Psoas muscle (tissue), 8 donors: ENCODE measurements around the gene MSH3. TPM values are rescaled to one million over a fixed set of nuclear protein-coding genes. Genes with fewer than 3 reads are reported as not detected.

Experiments
- ATAC-seq, 4 donors: fragments of 200-7000 bp; cut with Tn5 transposase; one replicate each; pipeline ENCODE4 v1.9.1; 2020; ENCODE audit warnings: moderate library complexity in 3 of 4, mild to moderate bottlenecking in 2 of 4
- DNase-seq, 2 donors: peaks; one replicate each; pipeline ENCODE4 v3.0.0-alpha.2; 2020
- H3K27ac ChIP-seq: fragments of 200-600 bp; one replicate; pipeline ENCODE4 v1.8.0; 2022
- H3K27me3 ChIP-seq, 3 donors: fragments of 200-600 bp in 1 of 3; one replicate each; pipeline versions ENCODE4 v1.6.1 to v1.8.0; 2013 to 2022; ENCODE audit warnings: low read length in 2 of 3, mild to moderate bottlenecking in 2 of 3, moderate library complexity in 1 of 3; ENCODE audit not compliant: insufficient read depth in 3 of 3
- H3K36me3 ChIP-seq, 2 donors: fragments of 200-600 bp in 1 of 2; one replicate each; pipeline versions ENCODE4 v1.6.1 to v1.8.0; 2013 to 2022; ENCODE audit warnings: low read depth in 1 of 2, mild to moderate bottlenecking in 1 of 2, moderate library complexity in 1 of 2; ENCODE audit not compliant: insufficient read depth in 1 of 2
- H3K4me1 ChIP-seq: fragments of 200-600 bp; one replicate; pipeline ENCODE4 v1.8.0; 2022
- H3K4me3 ChIP-seq: fragments of 200-600 bp; one replicate; pipeline ENCODE4 v1.8.0; 2022; ENCODE audit warnings: mild to moderate bottlenecking
- H3K9me3 ChIP-seq: fragments of 200-600 bp; one replicate; pipeline ENCODE4 v1.8.0; 2022
- CTCF ChIP-seq: fragments of 200-600 bp; IDR thresholded peaks from one replicate; pipeline ENCODE4 v1.8.0; 2022; ENCODE audit warnings: antibody characterized with exemption
- WGBS, 3 donors: extraction: QIAGEN DNeasy Blood & Tissue Kit; methylation state at CpG; one replicate each; pipeline versions ENCODE4 v1.1.6 to v1.1.7; 2013; 5-methylcytosine and 5-hydroxymethylcytosine counted together
- intact Hi-C, 2 donors: fragments of 100-400 bp; cut with DNase I; formaldehyde crosslinking; loops; one replicate each; pipeline versions ENCODE4 v1.11.0 to v1.14.2; 2022
- polyA plus RNA-seq, 3 donors: library from polyadenylated mRNA; stranded (reverse); fragments of 200-250 nt; gene quantifications; one replicate each; pipeline ENCODE4 v1.2.3, GENCODE V29; 2013
- total RNA-seq, 4 donors: library from RNA; stranded (reverse); fragmentation: NEBNext Ultra II Directional in 2 of 4; extraction: Animal tissue kit (Norgen Biotek cat#: 25700) in 2 of 4; gene quantifications; one replicate each; pipeline versions ENCODE4 v1.2.1 to v1.2.4, GENCODE V29; 2021 to 2023
- donor health status: healthy with polysubstance abuse.
- donor health status: DM: no; HTN: no; CAD: no; lungs with moderate emphysema.
- donor health status: Bipolar disorder and iron deficiency.
- donor health status: healthy.
- donor health status: DM: yes; HTN: yes; CAD: no.
- donor health status: DM: no; HTN: no; CAD: no.
- donor health status: DM: no; HTN: no; CAD: no.
- donor health status: DM: yes; HTN: yes; CAD: no.

The MSH3 gene
- total and polyA plus RNA-seq, 7 donors = 2.8 to 12.6 (median 5.8) TPM

GRCh38 chr5:80793354-80793753 is 138.9 kb downstream of the MSH3 start:
- TF ChIP-seq CTCF = no peak
- H3K4me1 ChIP-seq = no peaks in the 10 kb centered on the region
- H3K9me3 ChIP-seq = no peaks in the 10 kb centered on the region
- intact Hi-C loops = no loop called here
- H3K4me3 ChIP-seq = no peak overlapping the region
- ATAC-seq (no peak), DNase-seq (no peak)
- H3K27ac ChIP-seq = no peak overlapping the region
- H3K36me3 ChIP-seq = peaks cover 0 to 70% of the 10 kb centered on the region in 2 donors
- H3K27me3 ChIP-seq = no peaks in the 10 kb centered on the region
- whole genome bisulfite sequencing, 3 donors = 93 to 100% (median 97%) methylated on average over 1 of the region's 1 CpG

- Histone ChIP-seq H3K27me3 (no peaks in the 10 kb centered on the region), H3K27ac (no peak overlapping the region), H3K9me3 (no peaks in the 10 kb centered on the region), H3K36me3 (peaks cover 0 to 39% of the 10 kb centered on the region in 2 donors), H3K4me3 (no peak overlapping the region), H3K4me1 (no peaks in the 10 kb centered on the region)
- intact Hi-C loops = no loop called here
- TF ChIP-seq CTCF = no peak
- no peak for ATAC-seq
- WGBS, 3 donors = 66 to 79% (median 76%) methylated on average over 5 of the region's 5 CpGs
- no peak for DNase-seq
Observed at GRCh38 chr5:80796846-80797245, 142.4 kb downstream of the MSH3 start.

- Histone ChIP-seq H3K36me3 (peaks cover 0 to 34% of the 10 kb centered on the region in 2 donors), H3K9me3 (no peaks in the 10 kb centered on the region), H3K27me3 (no peaks in the 10 kb centered on the region), H3K27ac (no peak overlapping the region), H3K4me3 (no peak overlapping the region), H3K4me1 (no peaks in the 10 kb centered on the region)
- ATAC-seq (no peak), DNase-seq (no peak)
- TF ChIP-seq CTCF = no peak
- intact Hi-C loops = no loop called here
- WGBS, 3 donors = 87 to 93% (median 91%) methylated on average over 5 of the region's 5 CpGs
Observed at GRCh38 chr5:80797428-80798024, 143.1 kb downstream of the MSH3 start.

- WGBS, 3 donors = 96 to 100% (median 98%) methylated on average over 1 of the region's 1 CpG
- Histone ChIP-seq H3K9me3 (no peaks in the 10 kb centered on the region), H3K27me3 (no peaks in the 10 kb centered on the region), H3K27ac (no peak overlapping the region), H3K36me3 (peaks cover 0 to 27% of the 10 kb centered on the region in 2 donors), H3K4me3 (no peak overlapping the region), H3K4me1 (no peaks in the 10 kb centered on the region)
- no peak for DNase-seq
- TF ChIP-seq CTCF = no peak
- ATAC-seq = no peak
- intact Hi-C loops = no loop called here
Observed at GRCh38 chr5:80798166-80798565, 143.7 kb downstream of the MSH3 start.

- Histone ChIP-seq H3K27me3 (no peaks in the 10 kb centered on the region), H3K27ac (no peak overlapping the region), H3K4me1 (no peaks in the 10 kb centered on the region), H3K4me3 (no peak overlapping the region), H3K36me3 (peaks cover 0 to 23% of the 10 kb centered on the region in 2 donors), H3K9me3 (no peaks in the 10 kb centered on the region)
- TF ChIP-seq CTCF = no peak
- ATAC-seq (no peak), DNase-seq (no peak)
- intact Hi-C loops = no loop called here
Observed at GRCh38 chr5:80798633-80799032, 144.2 kb downstream of the MSH3 start.
